ENCODE results near the gene NFATC2.

NFATC2 gene

DNA sequence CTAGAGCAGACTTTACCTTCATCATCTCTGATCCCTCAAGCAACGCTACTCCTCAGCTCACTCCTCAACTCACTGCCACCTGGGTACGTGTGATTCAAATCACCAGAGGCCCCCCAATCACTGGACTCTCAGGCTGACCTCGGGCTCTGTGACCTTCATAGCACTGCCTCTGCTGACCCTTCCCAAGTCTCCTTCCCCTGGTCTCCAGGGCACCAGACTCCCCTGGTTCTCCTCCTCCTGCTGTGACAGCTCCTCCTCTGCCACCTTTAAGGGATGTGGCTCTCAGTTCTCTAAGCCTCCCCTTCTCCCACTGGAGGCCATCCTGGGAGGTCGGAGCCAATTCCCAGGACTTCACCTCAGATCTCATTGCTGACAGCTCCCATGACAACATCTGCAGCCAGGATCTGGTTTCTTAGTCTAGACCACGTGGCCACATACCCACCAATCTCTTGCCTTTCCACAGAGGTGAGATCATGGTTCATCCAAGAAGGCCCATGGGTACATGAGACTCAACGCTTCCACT, 90.4 kb downstream of the NFATC2 start:
- no peak overlapping the region for H3K9ac ChIP-seq
- H3K27me3 ChIP-seq, result no peaks in the 10 kb centered on the region
- no peak overlapping the region for H3K4me2 ChIP-seq
- no peak overlapping the region for H3K4me3 ChIP-seq
- H3K4me1 ChIP-seq, result peaks cover 18% of the 10 kb centered on the region
- peaks cover 16% of the 10 kb centered on the region for H3K9me3 ChIP-seq
- H4K20me1 ChIP-seq, result 0 out of 2 replicates have a peak, but pooled peaks cover 5% of the 10 kb centered on the region
- no peak overlapping the region for H3K27ac ChIP-seq
- TF ChIP-seq Cebpa-rat (IDR thresholded peaks at IDR 0.05), result no peak
- H3K36me3 ChIP-seq, result peaks cover 76% of the 10 kb centered on the region

DNA sequence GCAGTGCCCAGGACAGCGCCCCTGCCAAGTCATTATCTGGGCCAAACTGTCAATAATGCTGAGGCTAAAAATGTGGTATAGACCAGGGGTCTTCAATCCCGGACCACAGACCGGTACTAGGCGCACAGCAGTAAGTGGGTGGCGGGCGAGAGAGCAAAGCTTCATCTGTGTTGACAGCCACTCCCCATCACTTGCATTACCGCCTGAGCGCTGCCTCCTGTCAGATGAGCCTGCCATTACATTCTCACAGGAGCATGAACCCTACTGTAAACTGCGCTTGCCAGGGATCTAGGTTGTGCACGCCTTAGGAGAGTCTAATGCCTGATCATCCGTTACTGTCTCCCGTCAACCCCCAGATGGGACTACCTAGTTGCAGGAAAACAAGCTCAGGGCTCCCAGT, 91.0 kb downstream of the NFATC2 start:
- H3K27me3 ChIP-seq, result no peaks in the 10 kb centered on the region
- peaks cover 79% of the 10 kb centered on the region for H3K36me3 ChIP-seq
- no peak overlapping the region for H3K4me2 ChIP-seq

GRCh38 chr20:51450984-51451383, 91.5 kb downstream of the NFATC2 start:
- H3K4me1 ChIP-seq, result peaks cover 7% of the 10 kb centered on the region; the same call in 1 of the 2 replicates
- H3K9me3 ChIP-seq, result peaks cover 16% of the 10 kb centered on the region
- peaks cover 84% of the 10 kb centered on the region for H3K36me3 ChIP-seq
- no peaks in the 10 kb centered on the region for H4K20me1 ChIP-seq
- no peak overlapping the region for H3K4me3 ChIP-seq
- H3K9ac ChIP-seq, result no peak overlapping the region
- no peak overlapping the region for H3K27ac ChIP-seq
- no peaks in the 10 kb centered on the region for H3K27me3 ChIP-seq
- H3K4me2 ChIP-seq, result no peak overlapping the region
- TF ChIP-seq Cebpa-rat (IDR thresholded peaks at IDR 0.05), result no peak

More for the DNA sequence above, 91.0 kb downstream of the NFATC2 start:
- Histone ChIP-seq H4K20me1 (no peaks in the 10 kb centered on the region), H3K27ac (no peak overlapping the region), H3K9ac (no peak overlapping the region), H3K4me3 (no peak overlapping the region), H3K9me3 (peaks cover 16% of the 10 kb centered on the region), H3K4me1 (peaks cover 12% of the 10 kb centered on the region)
- no peak for TF ChIP-seq Cebpa-rat (IDR thresholded peaks at IDR 0.05)

- H3K9me3 ChIP-seq, result peaks cover 14% of the 10 kb centered on the region
- no peak overlapping the region for H3K4me3 ChIP-seq
- H4K20me1 ChIP-seq, result no peaks in the 10 kb centered on the region
- no peak overlapping the region for H3K4me2 ChIP-seq
- no peak overlapping the region for H3K9ac ChIP-seq
- peaks cover 7% of the 10 kb centered on the region; the same call in 1 of the 2 replicates for H3K4me1 ChIP-seq
- no peak overlapping the region for H3K27ac ChIP-seq
- H3K36me3 ChIP-seq, result peaks cover 87% of the 10 kb centered on the region
- H3K27me3 ChIP-seq, result no peaks in the 10 kb centered on the region
- TF ChIP-seq Cebpa-rat (IDR thresholded peaks at IDR 0.05), result no peak
Measured at GRCh38 chr20:51450221-51450712, 92.3 kb downstream of the NFATC2 start.

- no peak overlapping the region for H3K4me3 ChIP-seq
- H3K27ac ChIP-seq, result no peak overlapping the region
- no peaks in the 10 kb centered on the region for H4K20me1 ChIP-seq
- H3K9me3 ChIP-seq, result peaks cover 8% of the 10 kb centered on the region
- no peak overlapping the region for H3K4me2 ChIP-seq
- TF ChIP-seq Cebpa-rat (IDR thresholded peaks at IDR 0.05), result no peak
- H3K4me1 ChIP-seq, result peaks cover 13% of the 10 kb centered on the region
- H3K27me3 ChIP-seq, result no peaks in the 10 kb centered on the region
- H3K36me3 ChIP-seq, result peaks cover 87% of the 10 kb centered on the region
- 0 out of 2 replicates have a peak overlapping the region, but pooled peaks have one; percentile 19 for H3K9ac ChIP-seq
Measured at GRCh38 chr20:51449498-51450220, 92.9 kb downstream of the NFATC2 start.

GRCh38 chr20:51447765-51448148, 94.8 kb downstream of the NFATC2 start:
- no peak overlapping the region for H3K4me2 ChIP-seq

DNA sequence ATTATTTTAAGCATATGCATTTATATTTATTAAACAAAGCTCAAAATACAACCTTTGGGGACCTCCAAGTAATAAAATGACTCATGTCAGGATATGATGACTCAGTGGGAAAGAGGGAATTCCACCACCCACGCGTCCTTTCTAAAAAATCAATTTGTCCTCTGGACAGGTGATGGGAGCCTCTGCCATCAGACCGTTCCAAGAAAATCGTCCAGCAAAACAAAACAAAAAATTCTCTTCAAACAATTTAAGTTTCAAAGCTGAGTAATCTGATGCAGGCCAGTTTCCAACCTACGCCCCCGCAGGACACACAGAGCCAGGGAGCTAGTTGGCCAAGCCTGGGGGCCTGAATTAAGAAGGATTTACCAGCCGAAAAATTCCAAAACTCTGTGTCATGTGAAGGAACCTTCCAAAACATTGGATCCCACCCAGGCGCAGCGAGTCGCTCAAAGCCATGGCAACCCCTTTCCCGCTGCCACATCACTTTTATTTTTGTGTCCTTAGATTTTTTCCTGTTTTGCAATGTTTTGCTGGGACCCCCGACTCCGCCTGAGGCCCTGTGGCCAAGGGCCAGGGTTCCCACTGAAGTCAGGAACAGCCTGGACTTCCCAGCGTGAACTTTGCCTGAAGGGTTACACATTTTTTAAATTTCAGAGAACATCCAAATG, 95.3 kb downstream of the NFATC2 start:
- Histone ChIP-seq H3K9me3 (no peaks in the 10 kb centered on the region), H3K4me2 (no peak overlapping the region), H3K27ac (no peak overlapping the region), H3K27me3 (no peaks in the 10 kb centered on the region), H3K4me1 (peaks cover 37% of the 10 kb centered on the region), H4K20me1 (no peaks in the 10 kb centered on the region), H3K36me3 (peaks cover 73% of the 10 kb centered on the region), H3K4me3 (no peak overlapping the region), H3K9ac (no peak overlapping the region)
- TF ChIP-seq Cebpa-rat (IDR thresholded peaks at IDR 0.05), result no peak

More at GRCh38 chr20:51447765-51448148, 94.8 kb downstream of the NFATC2 start:
- Histone ChIP-seq H3K4me1 (peaks cover 32% of the 10 kb centered on the region), H4K20me1 (no peaks in the 10 kb centered on the region), H3K36me3 (peaks cover 78% of the 10 kb centered on the region), H3K27me3 (no peaks in the 10 kb centered on the region), H3K9ac (no peak overlapping the region), H3K4me3 (no peak overlapping the region), H3K27ac (no peak overlapping the region), H3K9me3 (no peaks in the 10 kb centered on the region)
- TF ChIP-seq Cebpa-rat (IDR thresholded peaks at IDR 0.05), result no peak

- H3K36me3 ChIP-seq, result peaks cover 68% of the 10 kb centered on the region
- TF ChIP-seq Cebpa-rat (IDR thresholded peaks at IDR 0.05), result no peak
- no peak overlapping the region for H3K9ac ChIP-seq
- no peak overlapping the region for H3K27ac ChIP-seq
- no peaks in the 10 kb centered on the region for H4K20me1 ChIP-seq
- H3K9me3 ChIP-seq, result no peaks in the 10 kb centered on the region
- H3K4me1 ChIP-seq, result peaks cover 43% of the 10 kb centered on the region
- H3K4me3 ChIP-seq, result no peak overlapping the region
- no peaks in the 10 kb centered on the region for H3K27me3 ChIP-seq
- H3K4me2 ChIP-seq, result no peak overlapping the region
Measured at GRCh38 chr20:51446656-51447055, 95.9 kb downstream of the NFATC2 start.

DNA sequence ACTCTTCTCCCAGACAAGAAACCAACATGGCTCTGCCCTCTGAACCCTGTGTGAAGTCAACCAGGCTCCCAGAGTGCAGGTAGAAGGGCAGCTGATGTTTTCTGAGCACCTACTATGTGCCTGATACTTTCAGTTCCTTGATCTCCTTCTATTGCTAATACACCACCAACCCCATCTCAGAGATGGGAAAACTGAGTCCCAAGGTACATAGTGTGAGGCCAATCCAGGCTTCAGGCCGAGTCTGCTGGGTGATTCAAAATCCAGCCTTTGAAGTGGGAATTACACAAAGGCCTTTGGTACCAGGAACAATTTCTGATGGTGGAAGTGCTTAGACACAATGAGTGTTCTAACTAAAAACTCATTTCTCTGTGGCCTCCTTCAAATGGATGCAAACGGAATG, 96.3 kb downstream of the NFATC2 start:
- no peak overlapping the region for H3K4me3 ChIP-seq
- no peak overlapping the region for H3K27ac ChIP-seq
- peaks cover 47% of the 10 kb centered on the region for H3K4me1 ChIP-seq

GRCh38 chr20:51445591-51445990, 96.9 kb downstream of the NFATC2 start:
- TF ChIP-seq Cebpa-rat (IDR thresholded peaks at IDR 0.05), result no peak
- Histone ChIP-seq H3K4me1 (peaks cover 53% of the 10 kb centered on the region), H3K27me3 (no peaks in the 10 kb centered on the region)

More for the DNA sequence above, 96.3 kb downstream of the NFATC2 start:
- H3K9ac ChIP-seq, result no peak overlapping the region
- H3K27me3 ChIP-seq, result no peaks in the 10 kb centered on the region
- no peaks in the 10 kb centered on the region for H3K9me3 ChIP-seq
- no peak for TF ChIP-seq Cebpa-rat (IDR thresholded peaks at IDR 0.05)
- H3K4me2 ChIP-seq, result no peak overlapping the region
- no peaks in the 10 kb centered on the region for H4K20me1 ChIP-seq
- H3K36me3 ChIP-seq, result peaks cover 64% of the 10 kb centered on the region

More at GRCh38 chr20:51445591-51445990, 96.9 kb downstream of the NFATC2 start:
- Histone ChIP-seq H3K4me2 (no peak overlapping the region), H3K9ac (no peak overlapping the region), H3K27ac (no peak overlapping the region), H4K20me1 (no peaks in the 10 kb centered on the region), H3K9me3 (no peaks in the 10 kb centered on the region), H3K36me3 (peaks cover 58% of the 10 kb centered on the region), H3K4me3 (no peak overlapping the region)

All from BLaER1 (cell line).